Measurements from ENCODE around the gene ITPR2.

The ITPR2 gene

DNA sequence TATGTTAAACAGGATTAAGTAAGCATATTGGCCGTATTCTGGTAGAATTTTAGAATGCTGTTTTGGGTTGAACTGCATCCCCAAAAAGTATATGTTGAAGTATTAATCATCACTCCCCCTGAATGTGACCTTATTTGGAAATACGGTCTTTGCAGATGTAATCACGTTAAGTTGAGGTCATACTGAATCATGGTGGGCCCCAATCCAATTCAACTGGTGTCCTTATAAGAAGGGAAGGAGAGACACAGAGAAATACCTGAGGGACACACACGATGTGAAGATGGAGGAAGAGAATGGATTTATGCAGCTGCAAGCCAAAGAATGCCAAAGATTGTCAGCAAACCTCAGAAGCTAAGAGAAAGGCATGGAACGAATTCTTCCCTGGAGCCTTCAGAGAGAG lies 268.6 kb downstream of the ITPR2 start:
- TF ChIP-seq EZH2phosphoT487 (IDR thresholded peaks at IDR 0.05; ENCODE audit: borderline replicate concordance) (no peak), CTCF (conservative IDR thresholded peaks at IDR 0.05; ENCODE audit: low read length) (no peak)
- no peaks in the 10 kb centered on the region for H4K20me1 ChIP-seq (ENCODE audit: insufficient read depth, low read length, poor library complexity, severe bottlenecking)
- no peak overlapping the region for H3K9ac ChIP-seq (ENCODE audit: low read depth, low read length, poor library complexity, severe bottlenecking)
- 0 out of 2 replicates have a peak, but pooled peaks cover 3% of the 10 kb centered on the region for H3K9me2 ChIP-seq (replicated peaks; ENCODE audit: low read depth, low read length)
- peaks cover 11% of the 10 kb centered on the region; the same call in 1 of the 2 replicates for H3K36me3 ChIP-seq (ENCODE audit: insufficient read depth, low read length)
- H3F3A ChIP-seq (ENCODE audit: low read depth) = no peaks in the 10 kb centered on the region
- no peak overlapping the region for H3K4me3 ChIP-seq (ENCODE audit: low read length, poor library complexity, severe bottlenecking)
- no peak overlapping the region for H3K4me2 ChIP-seq (ENCODE audit: low read depth, low read length, poor library complexity, severe bottlenecking)
- no peak overlapping the region for H2AFZ ChIP-seq (ENCODE audit: low read length)
- no peaks in the 10 kb centered on the region for H3K4me1 ChIP-seq (ENCODE audit: insufficient read depth, low read length, poor library complexity, severe bottlenecking)
- H3K27me3 ChIP-seq (ENCODE audit: insufficient read depth, low read length, poor library complexity, severe bottlenecking) = no peaks in the 10 kb centered on the region
- H3K79me2 ChIP-seq (ENCODE audit: insufficient read depth, low read length) = no peaks in the 10 kb centered on the region
- H3K9me3 ChIP-seq (ENCODE audit: insufficient read depth, low read depth, low read length) = no peaks in the 10 kb centered on the region

DNA sequence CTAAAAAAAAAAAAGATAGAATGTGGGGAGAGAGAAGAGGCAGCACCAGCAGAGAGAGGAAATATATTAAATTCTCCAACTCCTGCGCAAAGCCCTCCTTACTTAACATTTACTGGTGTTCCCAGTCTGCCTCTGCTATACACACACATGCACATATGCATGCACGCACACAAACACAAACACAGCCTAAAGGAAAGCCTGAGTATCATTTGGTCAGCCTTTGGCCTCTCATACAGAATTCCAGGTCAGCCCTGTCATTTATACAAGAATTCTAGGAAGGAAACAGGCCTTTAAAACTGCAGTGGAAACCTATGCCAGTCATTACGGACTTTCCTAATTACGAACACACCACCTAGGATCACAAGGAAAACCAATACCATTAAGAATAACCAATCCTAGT lies 269.4 kb downstream of the ITPR2 start:
- Histone ChIP-seq H3K36me3 (ENCODE audit: insufficient read depth, low read length) (peaks cover 11% of the 10 kb centered on the region; the same call in 1 of the 2 replicates), H3K4me2 (ENCODE audit: low read depth, low read length, poor library complexity, severe bottlenecking) (no peak overlapping the region), H3K27me3 (ENCODE audit: insufficient read depth, low read length, poor library complexity, severe bottlenecking) (no peaks in the 10 kb centered on the region), H3K9me2 (replicated peaks; ENCODE audit: low read depth, low read length) (0 out of 2 replicates have a peak, but pooled peaks cover 3% of the 10 kb centered on the region), H3K79me2 (ENCODE audit: insufficient read depth, low read length) (no peaks in the 10 kb centered on the region), H3K9me3 (ENCODE audit: insufficient read depth, low read depth, low read length) (no peaks in the 10 kb centered on the region), H3F3A (ENCODE audit: low read depth) (no peaks in the 10 kb centered on the region), H3K9ac (ENCODE audit: low read depth, low read length, poor library complexity, severe bottlenecking) (no peak overlapping the region), H2AFZ (ENCODE audit: low read length) (no peak overlapping the region), H3K4me3 (ENCODE audit: low read length, poor library complexity, severe bottlenecking) (no peak overlapping the region), H4K20me1 (ENCODE audit: insufficient read depth, low read length, poor library complexity, severe bottlenecking) (no peaks in the 10 kb centered on the region), H3K4me1 (ENCODE audit: insufficient read depth, low read length, poor library complexity, severe bottlenecking) (no peaks in the 10 kb centered on the region)
- TF ChIP-seq CTCF (conservative IDR thresholded peaks at IDR 0.05; ENCODE audit: low read length) (no peak), EZH2phosphoT487 (IDR thresholded peaks at IDR 0.05; ENCODE audit: borderline replicate concordance) (no peak)

- Histone ChIP-seq H3K4me2 (ENCODE audit: low read depth, low read length, poor library complexity, severe bottlenecking) (no peak overlapping the region), H3K9me2 (replicated peaks; ENCODE audit: low read depth, low read length) (no peaks in the 10 kb centered on the region), H3K9me3 (ENCODE audit: insufficient read depth, low read depth, low read length) (no peaks in the 10 kb centered on the region), H3K4me3 (ENCODE audit: low read length, poor library complexity, severe bottlenecking) (no peak overlapping the region), H3K27me3 (ENCODE audit: insufficient read depth, low read length, poor library complexity, severe bottlenecking) (no peaks in the 10 kb centered on the region), H3K4me1 (ENCODE audit: insufficient read depth, low read length, poor library complexity, severe bottlenecking) (no peaks in the 10 kb centered on the region), H3K79me2 (ENCODE audit: insufficient read depth, low read length) (no peaks in the 10 kb centered on the region), H3K9ac (ENCODE audit: low read depth, low read length, poor library complexity, severe bottlenecking) (no peak overlapping the region), H3F3A (ENCODE audit: low read depth) (no peaks in the 10 kb centered on the region), H4K20me1 (ENCODE audit: insufficient read depth, low read length, poor library complexity, severe bottlenecking) (no peaks in the 10 kb centered on the region), H3K36me3 (ENCODE audit: insufficient read depth, low read length) (peaks cover 24% of the 10 kb centered on the region; the same call in 1 of the 2 replicates), H2AFZ (ENCODE audit: low read length) (no peak overlapping the region)
- TF ChIP-seq EZH2phosphoT487 (IDR thresholded peaks at IDR 0.05; ENCODE audit: borderline replicate concordance) (no peak), CTCF (conservative IDR thresholded peaks at IDR 0.05; ENCODE audit: low read length) (no peak)
Measured at GRCh38 chr12:26557326-26557725, 275.7 kb downstream of the ITPR2 start.

Data from Loucy (cell line).